Right cardiac atrium (tissue), 5 donors: ENCODE results near the gene SYT8. TPM values are rescaled to one million over a fixed set of nuclear protein-coding genes. Genes with fewer than 3 reads are reported as not detected.
A peak's percentile ranks its signal among the peaks of the same experiment; 100 is the strongest.

Source experiments
- ATAC-seq, 2 donors: fragments of 200-7000 bp; cut with Tn5 transposase; one replicate each; pipeline versions ENCODE4 v1.8.0 to v1.9.1; 2020; ENCODE audit warnings: moderate library complexity in 2 of 2, mild to moderate bottlenecking in 1 of 2
- DNase-seq, 3 donors: peaks; one replicate each; pipeline ENCODE4 v3.0.0-alpha.2; 2020
- H3K27ac ChIP-seq: one replicate; pipeline ENCODE4 v1.5.1; 2013; ENCODE audit warnings: mild to moderate bottlenecking, low read length, control low read depth, moderate library complexity
- H3K27me3 ChIP-seq: one replicate; pipeline ENCODE4 v1.6.1; 2013; ENCODE audit not compliant: control insufficient read depth, insufficient read depth
- H3K4me1 ChIP-seq: one replicate; pipeline ENCODE4 v1.6.1; 2013; ENCODE audit warnings: low read length; ENCODE audit not compliant: control insufficient read depth, insufficient read depth
- H3K4me3 ChIP-seq: one replicate; pipeline ENCODE4 v1.5.1; 2013; ENCODE audit warnings: low read length, control low read depth
- H3K9me3 ChIP-seq: one replicate; pipeline ENCODE4 v1.6.1; 2013; ENCODE audit warnings: low read length; ENCODE audit not compliant: control insufficient read depth
- WGBS: extraction: QIAGEN DNeasy Blood & Tissue Kit; methylation state at CpG from one replicate; pipeline ENCODE4 v1.1.7; 2013; 5-methylcytosine and 5-hydroxymethylcytosine counted together
- intact Hi-C, 4 donors: fragments of 100-400 bp; cut with DNase I; formaldehyde crosslinking; loops; one replicate each; pipeline versions ENCODE4 v1.11.0 to v1.14.0; 2022 to 2023
- polyA plus RNA-seq: library from polyadenylated mRNA; stranded (reverse); fragments of 200-250 nt; gene quantifications from one replicate; pipeline ENCODE4 v1.2.3, GENCODE V29; 2013
- total RNA-seq, 4 donors: library from RNA; stranded (reverse); fragmentation: NEBNext Ultra II Directional; extraction: Animal tissue kit (Norgen Biotek cat#: 25700); gene quantifications; one replicate each; pipeline ENCODE4 v1.2.1, GENCODE V29; 2021
- donor health status: healthy with polysubstance abuse.
- donor health status: DM: no; HTN: yes; CAD: no.
- donor health status: DM: no; HTN: no; CAD: no.
- donor health status: DM: no; HTN: yes; CAD: no; lungs with severe emphysema.
- donor health status: DM: yes; HTN: yes; CAD: no.

SYT8 gene
- total and polyA plus RNA-seq, 5 donors: not detected

DNA sequence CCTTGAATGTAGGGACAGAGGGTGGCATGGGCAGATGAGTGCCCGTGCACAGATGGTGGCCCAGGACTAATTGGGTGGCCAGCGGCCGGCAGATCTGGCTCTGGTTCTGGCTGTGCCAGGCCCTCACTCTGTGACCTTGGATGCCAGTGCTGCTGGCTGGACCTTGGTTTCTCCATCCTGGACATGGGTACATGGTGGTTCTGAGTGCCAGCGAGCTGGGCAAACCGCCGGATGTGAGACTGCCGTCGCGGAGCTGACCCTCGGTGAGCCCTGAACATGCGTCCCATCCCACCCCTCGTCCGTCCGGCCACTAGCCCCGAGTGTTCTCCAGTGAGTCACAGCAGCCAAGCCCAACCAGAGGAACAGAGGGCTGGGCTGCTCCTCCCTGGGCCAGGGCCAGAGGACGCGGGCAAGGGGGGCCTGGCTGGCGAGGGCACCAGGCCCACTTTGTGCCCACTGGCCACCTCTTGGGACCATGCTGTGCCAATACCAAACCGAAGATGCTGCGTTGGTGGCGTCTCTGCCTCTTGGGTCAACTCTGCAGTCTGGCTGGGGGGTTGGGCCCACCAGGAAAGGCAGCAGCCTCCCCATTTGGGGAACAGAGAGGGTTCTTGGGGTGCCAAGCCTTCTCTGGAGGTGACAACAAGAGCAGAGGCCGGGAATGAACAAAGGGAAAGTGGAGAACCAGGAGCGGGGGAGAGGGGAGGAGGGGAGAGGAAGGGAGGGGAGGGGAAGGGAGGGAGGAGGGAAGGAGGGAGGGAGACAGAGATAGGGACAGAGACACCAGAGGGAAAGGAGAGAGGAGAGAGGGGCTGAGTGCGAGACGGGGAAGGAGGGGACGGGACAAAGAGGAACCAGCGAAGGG is 28.8 kb downstream of the SYT8 start:
- ATAC-seq: peak; percentile 90 to 93
- DNase-seq: peak; percentile 91 to 96 (median 95)
- Histone ChIP-seq H3K4me1 (peaks cover 8% of the 10 kb centered on the region), H3K27me3 (no peaks in the 10 kb centered on the region), H3K9me3 (no peaks in the 10 kb centered on the region), H3K27ac (peak overlapping the region; percentile 38), H3K4me3 (no peak overlapping the region)
- WGBS: 16% methylated on average over 27 of the region's 27 CpGs
- intact Hi-C loops: no loop called here

DNA sequence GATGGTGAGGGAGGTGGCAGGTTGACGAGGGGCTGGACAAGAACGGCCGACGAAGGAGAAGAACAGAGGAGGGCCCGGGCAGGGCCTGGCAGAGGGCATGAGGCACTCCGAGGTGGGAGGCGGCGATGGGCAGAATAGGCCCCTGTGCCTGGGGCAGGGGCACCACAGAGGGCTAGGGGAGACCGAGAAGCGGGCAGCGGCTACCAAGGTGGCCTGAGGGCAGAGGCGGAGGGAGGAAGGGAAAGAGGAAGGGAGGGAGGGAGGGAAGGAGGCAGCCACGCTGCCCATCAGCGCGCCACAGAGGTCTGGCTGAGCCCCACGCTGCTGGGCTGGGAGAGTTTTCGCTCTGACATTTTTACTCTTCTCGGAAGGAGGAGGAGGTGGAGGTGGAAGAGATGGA is 29.4 kb downstream of the SYT8 start:
- 32% methylated on average over 18 of the region's 18 CpGs for WGBS
- peak; percentile 2 to 11 for ATAC-seq
- peak; percentile 28 to 72 (median 65) for DNase-seq
- Histone ChIP-seq H3K4me1 (peaks cover 8% of the 10 kb centered on the region), H3K4me3 (no peak overlapping the region), H3K9me3 (no peaks in the 10 kb centered on the region), H3K27ac (no peak overlapping the region), H3K27me3 (no peaks in the 10 kb centered on the region)
- intact Hi-C loops: no loop called here

DNA sequence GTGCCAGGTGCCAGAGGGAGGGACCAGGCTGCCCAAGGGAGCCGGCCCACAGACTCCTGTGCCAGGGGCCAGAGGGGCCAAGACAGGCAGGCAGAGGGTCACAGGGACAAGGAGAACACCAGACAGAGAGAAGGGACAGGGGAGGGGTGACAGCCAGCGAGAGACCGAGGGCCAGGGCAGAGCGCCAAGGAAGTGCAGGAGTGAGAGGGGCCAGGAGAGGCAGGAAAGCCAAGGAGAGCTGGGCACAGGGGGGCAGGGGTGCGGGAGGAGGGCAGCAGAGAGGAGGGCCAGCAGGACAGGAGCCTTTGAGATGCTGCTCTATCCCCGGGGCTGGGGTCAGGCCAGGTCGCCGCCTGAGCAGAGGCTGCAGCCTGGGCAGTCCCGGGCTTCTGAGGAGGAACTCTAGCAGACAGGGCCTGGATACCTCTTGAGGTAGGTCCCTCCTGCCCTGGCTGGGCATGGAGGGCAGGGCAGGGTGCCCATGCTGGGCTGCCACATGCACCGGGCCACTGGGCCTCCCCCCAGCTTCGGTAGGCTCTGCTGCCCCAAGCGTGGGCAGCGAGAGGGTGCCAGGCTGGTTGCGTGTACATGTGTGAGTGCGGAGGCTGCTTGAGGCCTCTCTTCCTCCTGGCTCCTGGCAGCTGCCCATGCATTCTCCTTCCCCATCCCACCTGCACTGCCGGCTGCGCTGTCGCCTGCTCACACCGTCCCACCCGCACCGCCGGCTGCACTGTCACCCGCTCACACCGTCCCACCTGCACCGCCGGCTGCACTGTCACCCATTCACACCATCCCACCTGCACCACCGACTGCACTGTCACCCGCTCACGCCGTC is 30.3 kb downstream of the SYT8 start:
- no peak overlapping the region for H3K4me3 ChIP-seq
- H3K27ac ChIP-seq: peak overlapping the region; percentile 7
- ATAC-seq: peak; percentile 2 to 4
- no peaks in the 10 kb centered on the region for H3K27me3 ChIP-seq
- WGBS: 72% methylated on average over 30 of the region's 30 CpGs
- H3K9me3 ChIP-seq: no peaks in the 10 kb centered on the region
- intact Hi-C loops: no loop called here
- DNase-seq: peak; percentile 39 to 81 (median 81)
- H3K4me1 ChIP-seq: peaks cover 8% of the 10 kb centered on the region

DNA sequence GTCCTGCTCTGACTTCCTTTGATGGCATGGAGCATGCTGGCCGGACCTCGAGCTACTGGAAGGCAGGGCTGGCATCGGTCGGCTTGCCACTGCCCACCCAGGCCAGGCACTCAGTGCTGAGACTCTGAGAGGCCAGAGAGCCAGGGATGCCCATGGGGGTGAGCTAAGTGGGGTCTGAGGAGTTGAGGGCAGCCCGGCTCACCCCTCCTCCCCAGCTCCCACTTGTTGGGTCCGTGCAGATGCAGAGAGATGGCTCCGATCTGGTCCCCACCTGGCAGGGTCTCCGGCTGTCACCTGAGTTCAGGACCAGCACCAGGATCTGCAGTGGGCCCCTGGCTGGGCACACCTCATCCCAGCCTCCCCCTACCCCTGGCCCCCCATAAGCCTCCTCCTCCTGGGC is 31.4 kb downstream of the SYT8 start:
- H3K9me3 ChIP-seq: no peaks in the 10 kb centered on the region
- H3K27ac ChIP-seq: no peak overlapping the region
- no peaks in the 10 kb centered on the region for H3K27me3 ChIP-seq
- no peak overlapping the region for H3K4me3 ChIP-seq
- intact Hi-C loops: no loop called here
- peaks cover 8% of the 10 kb centered on the region for H3K4me1 ChIP-seq
- WGBS: 89% methylated on average over 8 of the region's 8 CpGs
- ATAC-seq (no peak), DNase-seq (peak; percentile 8 to 51 (median 29))

DNA sequence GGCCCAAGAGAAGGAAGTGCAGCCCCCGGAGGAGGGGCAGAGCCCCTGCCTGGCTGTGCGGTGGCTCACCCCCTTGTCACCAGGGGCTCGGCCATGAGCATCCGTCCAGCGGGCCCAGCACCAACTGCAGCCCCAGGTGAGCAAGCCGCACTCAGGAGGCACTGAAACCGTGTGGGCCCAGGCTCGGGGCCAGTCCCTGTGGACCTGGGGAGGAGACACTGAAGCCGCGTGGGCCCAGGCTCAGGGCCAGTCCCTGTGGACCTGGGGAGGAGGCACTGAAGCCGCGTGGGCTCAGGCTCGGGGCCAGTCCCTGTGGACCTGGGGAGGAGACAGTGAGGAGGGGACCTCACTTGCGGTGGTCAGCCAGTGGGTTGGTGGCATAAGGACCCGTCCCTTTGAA is 32.0 kb downstream of the SYT8 start:
- intact Hi-C loops: no loop called here
- WGBS: 64% methylated on average over 15 of the region's 15 CpGs

DNA sequence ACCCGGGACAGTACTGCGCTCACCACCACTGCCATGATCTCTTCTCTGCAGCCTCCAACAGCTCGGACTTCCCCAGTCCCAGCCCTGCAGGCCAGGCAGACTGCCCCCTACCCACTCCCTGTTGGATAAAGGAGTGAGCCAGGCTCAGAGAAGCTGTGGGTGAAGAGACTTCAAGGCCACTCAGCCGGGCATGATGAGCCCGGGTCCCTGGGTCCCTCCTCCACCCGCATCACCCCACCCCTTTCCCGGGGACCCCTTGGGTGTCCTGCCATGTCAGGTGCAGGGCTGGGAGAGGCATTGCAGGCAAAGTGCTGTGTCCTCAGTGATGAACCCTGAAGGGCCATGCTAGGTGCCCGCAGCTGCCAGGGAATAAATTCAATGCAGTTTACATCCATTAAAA is 32.6 kb downstream of the SYT8 start:
- H3K4me3 ChIP-seq: no peak overlapping the region
- peaks cover 8% of the 10 kb centered on the region for H3K4me1 ChIP-seq
- H3K9me3 ChIP-seq: no peaks in the 10 kb centered on the region
- 72% methylated on average over 8 of the region's 8 CpGs for WGBS
- H3K27me3 ChIP-seq: no peaks in the 10 kb centered on the region
- ATAC-seq (no peak), DNase-seq (peak; percentile 9 to 40 (median 30))
- intact Hi-C loops: no loop called here
- H3K27ac ChIP-seq: no peak overlapping the region

More for the DNA sequence above, 32.0 kb downstream of the SYT8 start:
- H3K27ac ChIP-seq: no peak overlapping the region
- peak; percentile 15 to 68 (median 55) for DNase-seq
- peaks cover 8% of the 10 kb centered on the region for H3K4me1 ChIP-seq
- ATAC-seq: no peak
- H3K27me3 ChIP-seq: no peaks in the 10 kb centered on the region
- no peak overlapping the region for H3K4me3 ChIP-seq
- H3K9me3 ChIP-seq: no peaks in the 10 kb centered on the region

DNA sequence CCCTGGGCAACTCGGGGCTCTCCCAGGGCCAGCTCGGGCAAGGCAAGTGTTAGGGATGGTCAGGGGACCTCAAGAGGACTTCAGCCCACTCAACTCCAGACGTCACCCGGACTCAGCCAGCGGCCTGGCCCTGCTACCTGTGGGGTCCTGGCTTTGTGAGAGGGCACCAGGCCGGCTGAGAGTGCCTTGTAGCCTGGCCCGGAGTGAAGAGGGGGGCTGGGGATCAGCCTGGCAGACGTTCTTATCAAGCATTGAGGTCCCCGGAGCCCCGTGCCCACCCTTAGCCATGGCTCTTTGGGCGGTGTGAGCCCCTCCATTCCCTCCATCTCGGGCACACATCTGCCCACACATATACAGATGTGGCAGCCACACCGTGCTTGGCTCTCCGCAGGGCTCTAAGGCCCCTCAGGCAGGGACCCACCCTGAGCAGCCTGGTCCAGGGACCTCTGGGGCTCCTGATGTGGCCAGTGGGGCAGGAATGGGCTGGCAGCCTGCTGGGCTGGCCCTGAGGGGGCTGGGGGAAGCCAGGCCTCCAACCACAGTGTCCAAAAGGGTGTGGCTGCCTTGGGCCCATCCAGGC is 33.4 kb downstream of the SYT8 start:
- H3K9me3 ChIP-seq: no peaks in the 10 kb centered on the region
- H3K4me1 ChIP-seq: peaks cover 7% of the 10 kb centered on the region
- no peak overlapping the region for H3K4me3 ChIP-seq
- H3K27ac ChIP-seq: no peak overlapping the region
- 77% methylated on average over 14 of the region's 14 CpGs for WGBS
- no peaks in the 10 kb centered on the region for H3K27me3 ChIP-seq
- intact Hi-C loops: no loop called here
- DNase-seq: peak in 1 of 3 donors; percentile 44
- ATAC-seq: no peak

DNA sequence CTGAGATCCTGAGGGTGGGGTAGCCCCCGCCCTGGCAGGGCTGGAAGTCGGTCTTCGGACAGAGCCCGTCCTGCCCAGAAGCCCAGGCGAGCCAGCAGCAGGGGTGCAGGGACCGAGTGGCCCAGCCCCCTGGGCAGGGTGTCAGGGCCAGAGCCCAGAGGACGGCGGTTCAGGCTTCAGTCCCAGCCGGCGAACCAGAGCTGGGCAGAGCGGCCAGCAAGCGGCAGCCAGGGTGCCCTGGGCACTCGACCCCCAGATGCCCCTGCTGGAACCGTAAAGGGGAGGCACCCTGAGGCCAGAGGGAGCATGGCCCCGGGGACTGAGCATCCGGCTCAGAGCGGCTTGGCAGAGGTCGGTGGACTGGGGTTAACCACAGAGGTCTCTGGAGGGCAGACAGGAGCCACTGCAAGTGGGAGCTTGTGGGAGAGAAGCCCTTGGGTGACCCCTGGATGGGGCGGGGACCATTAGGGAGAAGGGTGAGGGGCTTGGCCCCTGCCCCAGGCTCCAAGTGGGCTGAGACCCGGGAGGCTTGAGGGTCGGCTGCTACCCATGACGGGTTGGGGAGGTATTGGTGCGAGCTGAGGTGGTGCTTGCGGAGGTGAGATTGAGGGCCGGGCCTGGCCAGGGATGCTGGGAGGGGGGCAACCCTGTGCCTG is 34.0 kb downstream of the SYT8 start:
- WGBS: 61% methylated on average over 25 of the region's 25 CpGs
- DNase-seq (peak; percentile 66 to 89 (median 88)), ATAC-seq (peak; percentile 33 to 38)
- intact Hi-C loops: no loop called here
- peak overlapping the region; percentile 1 for H3K4me3 ChIP-seq
- no peaks in the 10 kb centered on the region for H3K9me3 ChIP-seq
- no peak overlapping the region for H3K27ac ChIP-seq
- H3K27me3 ChIP-seq: no peaks in the 10 kb centered on the region
- H3K4me1 ChIP-seq: peaks cover 2% of the 10 kb centered on the region

DNA sequence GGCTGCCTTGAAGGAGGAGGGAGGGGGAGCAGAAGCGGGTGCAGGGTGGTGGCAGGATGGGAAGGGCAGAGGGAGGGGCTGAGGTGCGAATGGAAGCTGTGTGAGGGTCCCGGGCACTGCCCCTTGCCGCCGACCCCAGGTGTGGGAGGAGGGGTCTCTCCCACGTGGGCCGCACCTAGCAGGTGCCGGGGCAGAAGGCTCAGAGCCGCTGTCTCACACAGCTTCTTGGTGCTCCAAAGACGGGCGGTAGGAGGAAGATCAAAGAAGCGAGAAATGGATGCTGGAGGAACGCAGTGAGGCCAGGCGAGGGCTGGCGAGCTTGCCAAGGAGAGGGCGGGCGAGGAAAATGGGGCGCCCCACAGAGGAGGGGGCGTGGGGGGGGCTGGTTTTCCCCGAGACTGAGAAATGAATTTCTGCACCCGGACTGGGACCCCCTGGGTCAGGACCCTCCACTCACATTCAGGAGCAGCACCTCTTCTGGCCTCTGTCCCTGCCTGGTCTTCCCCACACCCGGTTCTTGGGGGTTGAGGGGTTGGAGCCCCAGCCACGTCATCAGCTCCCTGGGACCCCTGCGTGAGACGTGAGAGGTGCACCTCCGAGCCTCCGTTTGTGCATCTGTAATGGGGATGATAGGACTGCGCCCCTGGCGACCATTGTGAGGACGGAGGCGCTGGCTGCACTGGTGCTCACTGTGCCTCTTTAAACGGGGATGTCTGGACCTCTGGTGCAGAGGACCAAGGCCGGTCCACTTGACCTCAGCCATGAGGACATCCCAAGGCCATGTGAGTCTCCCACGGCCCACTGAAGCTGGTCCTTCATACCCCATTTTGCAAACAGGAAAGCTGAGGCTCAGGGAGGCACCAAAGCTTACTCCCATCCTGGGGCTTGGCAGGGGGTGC is 34.9 kb downstream of the SYT8 start:
- ATAC-seq (peak; percentile 30 to 35), DNase-seq (peak; percentile 45 to 78 (median 72))
- intact Hi-C loops: no loop called here
- H3K27ac ChIP-seq: no peak overlapping the region
- WGBS: 59% methylated on average over 34 of the region's 34 CpGs
- H3K4me1 ChIP-seq: peaks cover under 1% of the 10 kb centered on the region
- H3K9me3 ChIP-seq: no peaks in the 10 kb centered on the region
- H3K4me3 ChIP-seq: peak overlapping the region; percentile 8
- no peaks in the 10 kb centered on the region for H3K27me3 ChIP-seq

DNA sequence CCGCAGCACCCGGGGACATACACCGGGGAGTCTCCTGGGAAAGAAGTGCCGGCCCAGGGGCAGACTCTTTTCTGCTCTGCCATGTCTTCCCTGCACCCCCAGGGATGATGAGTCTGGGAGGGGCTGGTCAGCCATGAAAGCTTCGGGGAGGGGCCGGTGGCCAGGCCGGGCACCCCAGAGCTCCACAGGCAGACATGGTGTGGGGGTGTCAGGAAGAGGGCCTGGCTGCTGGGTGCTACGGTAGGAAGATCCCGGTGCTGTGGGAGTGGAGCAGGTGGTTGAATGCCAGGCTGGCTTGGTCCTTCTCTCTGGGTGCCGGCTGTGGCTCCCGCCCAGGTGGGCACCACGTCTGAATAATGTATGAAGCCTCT is 35.5 kb downstream of the SYT8 start:
- no peak overlapping the region for H3K27ac ChIP-seq
- H3K27me3 ChIP-seq: no peaks in the 10 kb centered on the region
- intact Hi-C loops: no loop called here
- 55% methylated on average over 12 of the region's 12 CpGs for WGBS
- H3K9me3 ChIP-seq: no peaks in the 10 kb centered on the region
- peak in 1 of 2 donors; percentile 2 for ATAC-seq
- H3K4me3 ChIP-seq: no peak overlapping the region
- DNase-seq: peak in 2 of 3 donors; percentile 13 to 55
- no peaks in the 10 kb centered on the region for H3K4me1 ChIP-seq
